MM.1S (cell line): Measurements from ENCODE around the gene HPF1.

ENCODE experiments used
- CTCF ChIP-seq: fragments of 300-600 bp; sonication (generic); IDR thresholded peaks from 2 replicates; pipeline ENCODE4 v1.5.1; 2016; ENCODE audit warnings: antibody characterized with exemption, low read length, mixed read lengths
- EZH2 ChIP-seq: fragments of 300-600 bp; sonication (generic); optimal IDR thresholded peaks from 2 replicates; pipeline ENCODE3; 2017; ENCODE audit warnings: low read depth, mild to moderate bottlenecking, antibody characterized with exemption, low read length, mixed read lengths
- EZH2phosphoT487 ChIP-seq: fragments of 300-600 bp; sonication (generic); IDR thresholded peaks from 2 replicates; pipeline ENCODE4 v1.6.1; 2018; ENCODE audit warnings: antibody characterized with exemption, low read length

- TF ChIP-seq CTCF (no peak), EZH2 (no peak), EZH2phosphoT487 (no peak)
Measured at GRCh38 chr4:169800541-169800940, 42.8 kb upstream of the HPF1 start.
